ENCODE results near the gene MYH6.

The MYH6 gene

GRCh38 chr14:23382731-23383440, 25.2 kb downstream of the MYH6 start:
- TF ChIP-seq, protein P1, sequence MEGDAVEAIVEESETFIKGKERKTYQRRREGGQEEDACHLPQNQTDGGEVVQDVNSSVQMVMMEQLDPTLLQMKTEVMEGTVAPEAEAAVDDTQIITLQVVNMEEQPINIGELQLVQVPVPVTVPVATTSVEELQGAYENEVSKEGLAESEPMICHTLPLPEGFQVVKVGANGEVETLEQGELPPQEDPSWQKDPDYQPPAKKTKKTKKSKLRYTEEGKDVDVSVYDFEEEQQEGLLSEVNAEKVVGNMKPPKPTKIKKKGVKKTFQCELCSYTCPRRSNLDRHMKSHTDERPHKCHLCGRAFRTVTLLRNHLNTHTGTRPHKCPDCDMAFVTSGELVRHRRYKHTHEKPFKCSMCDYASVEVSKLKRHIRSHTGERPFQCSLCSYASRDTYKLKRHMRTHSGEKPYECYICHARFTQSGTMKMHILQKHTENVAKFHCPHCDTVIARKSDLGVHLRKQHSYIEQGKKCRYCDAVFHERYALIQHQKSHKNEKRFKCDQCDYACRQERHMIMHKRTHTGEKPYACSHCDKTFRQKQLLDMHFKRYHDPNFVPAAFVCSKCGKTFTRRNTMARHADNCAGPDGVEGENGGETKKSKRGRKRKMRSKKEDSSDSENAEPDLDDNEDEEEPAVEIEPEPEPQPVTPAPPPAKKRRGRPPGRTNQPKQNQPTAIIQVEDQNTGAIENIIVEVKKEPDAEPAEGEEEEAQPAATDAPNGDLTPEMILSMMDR (IDR thresholded peaks at IDR 0.05; ENCODE audit: low read depth, low read length) = no peak
- no peak for DNase-seq (ENCODE audit: extremely low read depth, low read depth)

- no peak for DNase-seq (ENCODE audit: extremely low read depth, low read depth)
These were observed 25.8 kb downstream of the MYH6 start for GRCh38 chr14:23382276-23382675.

GRCh38 chr14:23381871-23382270, 26.2 kb downstream of the MYH6 start:
- TF ChIP-seq, protein P1 (IDR thresholded peaks at IDR 0.05; ENCODE audit: low read depth, low read length) = no peak
- no peak for DNase-seq (ENCODE audit: extremely low read depth, low read depth)

More at GRCh38 chr14:23382276-23382675, 25.8 kb downstream of the MYH6 start:
- TF ChIP-seq, protein P1 (IDR thresholded peaks at IDR 0.05; ENCODE audit: low read depth, low read length) = no peak

DNA sequence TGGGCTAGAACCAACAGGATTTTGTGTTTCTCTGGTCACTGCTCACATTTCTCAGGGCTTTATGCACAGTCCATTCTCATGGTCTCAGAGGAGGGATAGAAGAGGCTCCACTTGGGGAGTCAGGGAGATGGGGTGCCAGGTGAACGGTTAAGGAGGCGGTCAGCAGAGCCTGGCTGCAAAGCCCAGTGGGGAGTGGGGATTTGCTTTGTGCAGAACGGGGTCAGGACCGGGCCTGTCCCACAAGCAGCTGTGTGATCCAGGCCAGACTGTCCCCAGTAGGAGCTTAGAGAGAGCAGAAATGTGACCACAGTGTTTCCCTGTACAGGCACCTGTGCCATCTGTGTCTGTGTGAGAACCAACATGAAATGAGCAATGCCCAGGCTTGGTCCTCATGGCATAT, 27.1 kb downstream of the MYH6 start:
- TF ChIP-seq, protein P1 (IDR thresholded peaks at IDR 0.05; ENCODE audit: low read depth, low read length) = no peak
- no peak for DNase-seq (ENCODE audit: extremely low read depth, low read depth)

- TF ChIP-seq, protein P1 (IDR thresholded peaks at IDR 0.05; ENCODE audit: low read depth, low read length) = no peak
- no peak for DNase-seq (ENCODE audit: extremely low read depth, low read depth)
These were observed 27.7 kb downstream of the MYH6 start for GRCh38 chr14:23380197-23380914.

GRCh38 chr14:23379366-23380196, 28.5 kb downstream of the MYH6 start:
- no peak for DNase-seq (ENCODE audit: extremely low read depth, low read depth)
- TF ChIP-seq, protein P1 (IDR thresholded peaks at IDR 0.05; ENCODE audit: low read depth, low read length) = peak; percentile 99

All from AG09319 (cell line).